HepG2 (cell line): Measurements from ENCODE around the gene CEBPE. TPM values are rescaled to one million over a fixed set of nuclear protein-coding genes. Genes with fewer than 3 reads are reported as not detected.

Experiments used
- GPN1 ChIP-seq: sonication (generic); formaldehyde crosslinking; IDR thresholded peaks from 2 replicates; pipeline ENCODE4 v1.5.1; 2020; ENCODE audit warnings: missing genetic modification reagents, borderline replicate concordance
- HBP1 ChIP-seq: IDR thresholded peaks from 2 replicates; pipeline ENCODE4 v1.6.1; 2016; ENCODE audit warnings: low read depth, control low read depth
- HOXD1 ChIP-seq: sonication (generic); formaldehyde crosslinking; IDR thresholded peaks from 2 replicates; pipeline ENCODE4 v1.5.0; 2020; ENCODE audit warnings: missing genetic modification reagents
- IRF2 ChIP-seq: IDR thresholded peaks from 2 replicates; pipeline ENCODE4 v1.6.1; 2018; ENCODE audit warnings: missing genetic modification reagents, missing compliant biosample characterization
- MED8 ChIP-seq: sonication (generic); formaldehyde crosslinking; IDR thresholded peaks from 2 replicates; pipeline ENCODE4 v1.8.1; 2023; ENCODE audit warnings: mild to moderate bottlenecking, missing genetic modification reagents; ENCODE audit not compliant: insufficient replicate concordance
- MTF2 ChIP-seq: sonication (generic); formaldehyde crosslinking; IDR thresholded peaks from 2 replicates; pipeline ENCODE4 v1.5.0; 2020; ENCODE audit warnings: missing genetic modification reagents, borderline replicate concordance
- MZF1 ChIP-seq: sonication (generic); formaldehyde crosslinking; IDR thresholded peaks from 2 replicates; pipeline ENCODE4 v1.8.1; 2023; ENCODE audit warnings: mild to moderate bottlenecking, missing genetic modification reagents, borderline replicate concordance
- NFKBIZ ChIP-seq: IDR thresholded peaks from 2 replicates; pipeline ENCODE4 v1.6.1; 2018; ENCODE audit warnings: missing genetic modification reagents, missing compliant biosample characterization
- NONO ChIP-seq, 2 experiments: fragments of 450-650 bp in 1 of 2; sonication (generic) in 1 of 2; formaldehyde crosslinking in 1 of 2; IDR thresholded peaks in 1 of 2; conservative IDR thresholded peaks in 1 of 2; 2 replicates each; pipeline versions ENCODE4 v1.6.1 to v1.8.0; 2017 to 2022; ENCODE audit warnings: mild to moderate bottlenecking in 1 of 2, missing genetic modification reagents in 1 of 2, moderate library complexity in 1 of 2
- PHF20 ChIP-seq: sonication (generic); formaldehyde crosslinking; IDR thresholded peaks from 2 replicates; pipeline ENCODE4 v1.5.0; 2020; ENCODE audit warnings: mild to moderate bottlenecking, missing genetic modification reagents
- POLR2AphosphoS2 ChIP-seq: IDR thresholded peaks from 2 replicates; pipeline ENCODE4 v1.6.1; 2011; ENCODE audit warnings: low read depth, low read length, improper control_type of control experiment
- SATB2 ChIP-seq: sonication (generic); formaldehyde crosslinking; IDR thresholded peaks from 2 replicates; pipeline ENCODE4 v1.5.0; 2020; ENCODE audit warnings: missing genetic modification reagents
- SMC3 ChIP-seq: IDR thresholded peaks from 2 replicates; pipeline ENCODE4 v1.6.1; 2011; ENCODE audit warnings: low read length, improper control_type of control experiment
- SP2 ChIP-seq: sonication (generic); formaldehyde crosslinking; IDR thresholded peaks from 2 replicates; pipeline ENCODE4 v1.5.1; 2020; ENCODE audit warnings: mild to moderate bottlenecking, missing genetic modification reagents
- SRSF1 ChIP-seq: fragments of 200-400 bp; formaldehyde crosslinking; optimal IDR thresholded peaks from 2 replicates; pipeline ENCODE3; 2017; ENCODE audit warnings: mild to moderate bottlenecking, low read depth, low read length, moderate library complexity
- TCF7L2 ChIP-seq: IDR thresholded peaks from 2 replicates; pipeline ENCODE4 v1.6.1; 2011; ENCODE audit warnings: mild to moderate bottlenecking, low read depth, low read length, moderate library complexity
- TRIM22 ChIP-seq: fragments of 450-650 bp; IDR thresholded peaks from 2 replicates; pipeline ENCODE4 v1.6.1; 2017
- ZFP36L1 ChIP-seq: sonication (generic); formaldehyde crosslinking; IDR thresholded peaks from 2 replicates; pipeline ENCODE4 v1.8.0; 2022; ENCODE audit warnings: mild to moderate bottlenecking, missing genetic modification reagents, moderate library complexity
- ZNF124 ChIP-seq: sonication (generic); formaldehyde crosslinking; IDR thresholded peaks from 2 replicates; pipeline ENCODE4 v1.4.0; 2020; ENCODE audit warnings: missing genetic modification reagents
- ZNF207 ChIP-seq: fragments of 450-650 bp; IDR thresholded peaks from 2 replicates; pipeline ENCODE4 v1.6.1; 2016; ENCODE audit warnings: antibody characterized with exemption, borderline replicate concordance
- ZNF276 ChIP-seq: sonication (generic); formaldehyde crosslinking; IDR thresholded peaks from 2 replicates; pipeline ENCODE4 v1.4.0; 2020; ENCODE audit warnings: mild to moderate bottlenecking, low read depth, missing genetic modification reagents
- ZNF337 ChIP-seq: sonication (generic); formaldehyde crosslinking; IDR thresholded peaks from 2 replicates; pipeline ENCODE4 v1.5.1; 2020; ENCODE audit warnings: missing genetic modification reagents, low read depth, mild to moderate bottlenecking, borderline replicate concordance
- ZNF446 ChIP-seq: sonication (generic); formaldehyde crosslinking; IDR thresholded peaks from 2 replicates; pipeline ENCODE4 v1.5.0; 2020; ENCODE audit warnings: mild to moderate bottlenecking, missing genetic modification reagents
- ZNF503 ChIP-seq: sonication (generic); formaldehyde crosslinking; IDR thresholded peaks from 2 replicates; pipeline ENCODE4 v1.4.0; 2020; ENCODE audit warnings: missing genetic modification reagents
- ZNF724P ChIP-seq: sonication (generic); formaldehyde crosslinking; IDR thresholded peaks from 2 replicates; pipeline ENCODE4 v1.8.0; 2022; ENCODE audit warnings: missing genetic modification reagents, borderline replicate concordance
- polyA plus RNA-seq, 8 experiments: library from polyadenylated mRNA; depleted of rRNA in 3 of 8; stranded (reverse) in 7 of 8; unstranded in 1 of 8; fragments of >200 nt; fragmentation: Illumina TruSeq in 4 of 8; extraction: Trizol in 4 of 8; gene quantifications; 2 replicates each; pipeline versions ENCODE4 v1.2.1 to v1.2.3, GENCODE V29; 2011 to 2016; ENCODE audit warnings: low read depth in 4 of 8, missing spikeins in 1 of 8, mixed read lengths in 1 of 8; ENCODE audit not compliant: insufficient read depth in 1 of 8
- total RNA-seq, 5 experiments: library from RNA; depleted of rRNA; stranded (reverse); fragments of >200 nt; fragmentation: Illumina TruSeq; extraction: Trizol; gene quantifications; 2 replicates each; pipeline ENCODE4 v1.2.3, GENCODE V29; 2016; ENCODE audit warnings: low read depth in 1 of 5

Gene CEBPE
- total and polyA plus RNA-seq, 2 of the 13 experiments (the other 11 are each of a cell fraction or from before 2014, with no cell fraction given), result 0.09 to 0.11 TPM

GRCh38 chr14:23120541-23121251 lies 1.6 kb upstream of the CEBPE start (continued):
- TF ChIP-seq ZFP36L1 (CRISPR knock-in tag) (no peak), ZNF724P (CRISPR knock-in tag) (no peak; the same call in 1 of the 2 replicates), SRSF1 (no peak), ZNF503 (CRISPR knock-in tag) (no peak), NONO (IDR thresholded peaks at IDR 0.05) (no peak), NONO (CRISPR knock-in tag; conservative IDR thresholded peaks at IDR 0.05) (peak; percentile 80), MTF2 (CRISPR knock-in tag) (peak; percentile 89; the same call in 1 of the 2 replicates), SP2 (CRISPR knock-in tag) (no peak), POLR2AphosphoS2 (no peak), NFKBIZ (no peak; the same call in 1 of the 2 replicates), ZNF124 (CRISPR knock-in tag) (peak; percentile 91; the same call in 1 of the 2 replicates), HBP1 (no peak), ZNF276 (CRISPR knock-in tag) (no peak; the same call in 1 of the 2 replicates), ZNF337 (CRISPR knock-in tag) (no peak), SATB2 (CRISPR knock-in tag) (no peak), GPN1 (CRISPR knock-in tag) (no peak), MED8 (CRISPR knock-in tag) (no peak), TCF7L2 (no peak), PHF20 (CRISPR knock-in tag) (no peak), HOXD1 (CRISPR knock-in tag) (no peak), IRF2 (peak; percentile 95), TRIM22 (no peak), ZNF207 (no peak), MZF1 (peak; percentile 50; the same call in 1 of the 2 replicates), ZNF446 (CRISPR knock-in tag) (no peak), SMC3 (peak; percentile 100)
